ENCODE measurements around the gene TRPM4.

GRCh38 chr19:49109051-49109450, 48.5 kb upstream of the TRPM4 start:
- TF ChIP-seq CTCF (IDR thresholded peaks at IDR 0.05; ENCODE audit: low read depth, low read length, missing input control) (no peak), MAX (IDR thresholded peaks at IDR 0.05) (no peak), HNF4A (conservative IDR thresholded peaks at IDR 0.05) (no peak), SP1 (IDR thresholded peaks at IDR 0.05) (no peak), YY1 (IDR thresholded peaks at IDR 0.05) (no peak)

Measured in liver (tissue), 3 donors.